Measurements from ENCODE around the gene CELSR2. TPM values are rescaled to one million over a fixed set of nuclear protein-coding genes. Genes with fewer than 3 reads are reported as not detected.

Gene CELSR2
- total and polyA plus RNA-seq, 4 donors, result 1.4 to 7.9 (median 5.1) TPM

DNA sequence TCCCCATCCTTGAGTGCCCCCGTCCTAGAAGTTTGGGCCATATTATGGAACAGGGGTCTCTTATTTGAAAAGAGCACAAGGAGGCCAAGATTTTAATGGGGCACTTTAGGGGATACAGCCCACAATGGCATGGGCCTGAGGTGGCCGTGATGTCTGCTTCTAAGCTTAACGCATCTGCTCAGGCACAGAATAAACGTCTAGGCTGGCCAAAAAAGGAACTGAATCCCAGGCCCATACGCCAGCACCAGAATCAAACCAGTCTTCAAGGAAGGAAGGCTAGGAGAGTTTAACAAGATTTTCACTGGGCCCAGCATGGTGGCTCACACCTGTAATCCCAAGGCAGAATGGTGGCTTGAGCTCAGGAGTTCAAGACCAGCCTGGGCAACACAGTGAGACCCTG is 44.9 kb upstream of the CELSR2 start:
- WGBS, 2 donors, result 56 to 73% methylated on average over 5 of the region's 5 CpGs
- Histone ChIP-seq H3K27ac (ENCODE audit: low read depth in 1 of 2, low read length in 1 of 2) (no peak overlapping the region), H3K4me3 (no peak overlapping the region), H3K36me3 (ENCODE audit: control insufficient read depth in 4 of 4, insufficient read depth in 4 of 4, low read length in 4 of 4) (no peaks in the 10 kb centered on the region), H3K4me1 (ENCODE audit: control insufficient read depth in 5 of 5, insufficient read depth in 5 of 5, low read length in 5 of 5) (peaks cover 0 to 22% (median 5%) of the 10 kb centered on the region in 5 donors), H3K9ac (ENCODE audit: insufficient read depth in 1 of 2, low read length in 2 of 2) (no peak overlapping the region), H3K27me3 (ENCODE audit: control insufficient read depth in 3 of 3, insufficient read depth in 3 of 3, low read length in 2 of 3) (no peaks in the 10 kb centered on the region), H3K9me3 (ENCODE audit: control insufficient read depth in 4 of 4, insufficient read depth in 3 of 4, low read length in 3 of 4) (no peaks in the 10 kb centered on the region)
- no peak for DNase-seq
- ATAC-seq (ENCODE audit: insufficient read depth, low FRiP score), result no peak
- TF ChIP-seq, protein P1, sequence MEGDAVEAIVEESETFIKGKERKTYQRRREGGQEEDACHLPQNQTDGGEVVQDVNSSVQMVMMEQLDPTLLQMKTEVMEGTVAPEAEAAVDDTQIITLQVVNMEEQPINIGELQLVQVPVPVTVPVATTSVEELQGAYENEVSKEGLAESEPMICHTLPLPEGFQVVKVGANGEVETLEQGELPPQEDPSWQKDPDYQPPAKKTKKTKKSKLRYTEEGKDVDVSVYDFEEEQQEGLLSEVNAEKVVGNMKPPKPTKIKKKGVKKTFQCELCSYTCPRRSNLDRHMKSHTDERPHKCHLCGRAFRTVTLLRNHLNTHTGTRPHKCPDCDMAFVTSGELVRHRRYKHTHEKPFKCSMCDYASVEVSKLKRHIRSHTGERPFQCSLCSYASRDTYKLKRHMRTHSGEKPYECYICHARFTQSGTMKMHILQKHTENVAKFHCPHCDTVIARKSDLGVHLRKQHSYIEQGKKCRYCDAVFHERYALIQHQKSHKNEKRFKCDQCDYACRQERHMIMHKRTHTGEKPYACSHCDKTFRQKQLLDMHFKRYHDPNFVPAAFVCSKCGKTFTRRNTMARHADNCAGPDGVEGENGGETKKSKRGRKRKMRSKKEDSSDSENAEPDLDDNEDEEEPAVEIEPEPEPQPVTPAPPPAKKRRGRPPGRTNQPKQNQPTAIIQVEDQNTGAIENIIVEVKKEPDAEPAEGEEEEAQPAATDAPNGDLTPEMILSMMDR (IDR thresholded peaks at IDR 0.05; ENCODE audit: control extremely low read depth, extremely low read depth), result no peak

DNA sequence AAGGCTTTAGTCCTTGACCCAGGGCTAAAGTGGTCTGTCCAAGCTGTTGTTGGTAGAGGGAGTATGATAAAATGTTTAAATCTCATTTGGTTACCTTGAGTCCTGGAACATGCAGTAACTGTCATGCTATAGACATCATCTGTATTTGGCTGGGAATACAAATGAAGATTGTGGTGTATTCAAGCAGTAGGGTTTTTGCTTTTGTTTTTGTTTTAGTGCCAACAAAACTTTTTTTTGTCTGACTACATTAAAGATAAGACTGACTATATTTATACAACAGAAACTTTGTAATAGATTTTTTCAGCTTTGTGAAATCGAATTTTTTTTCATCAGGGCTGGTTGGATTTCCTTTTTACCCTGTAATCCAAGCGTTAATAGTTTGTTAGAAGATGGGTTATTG is 43.0 kb upstream of the CELSR2 start:
- no peak overlapping the region for H3K27ac ChIP-seq (ENCODE audit: low read depth in 1 of 2, low read length in 1 of 2)
- peak in 2 of 3 donors; percentile 44 to 59 for DNase-seq
- H3K4me1 ChIP-seq (ENCODE audit: control insufficient read depth in 5 of 5, insufficient read depth in 5 of 5, low read length in 5 of 5), result peaks cover 0 to 22% (median 5%) of the 10 kb centered on the region in 5 donors
- H3K36me3 ChIP-seq (ENCODE audit: control insufficient read depth in 4 of 4, insufficient read depth in 4 of 4, low read length in 4 of 4), result no peaks in the 10 kb centered on the region
- WGBS, 2 donors, result 61 to 67% methylated on average over 2 of the region's 2 CpGs
- no peak for ATAC-seq (ENCODE audit: insufficient read depth, low FRiP score)
- H3K9me3 ChIP-seq (ENCODE audit: control insufficient read depth in 4 of 4, insufficient read depth in 3 of 4, low read length in 3 of 4), result no peaks in the 10 kb centered on the region
- TF ChIP-seq, protein P1 (IDR thresholded peaks at IDR 0.05; ENCODE audit: control extremely low read depth, extremely low read depth), result no peak
- no peaks in the 10 kb centered on the region for H3K27me3 ChIP-seq (ENCODE audit: control insufficient read depth in 3 of 3, insufficient read depth in 3 of 3, low read length in 2 of 3)
- no peak overlapping the region for H3K4me3 ChIP-seq
- no peak overlapping the region for H3K9ac ChIP-seq (ENCODE audit: insufficient read depth in 1 of 2, low read length in 2 of 2)

DNA sequence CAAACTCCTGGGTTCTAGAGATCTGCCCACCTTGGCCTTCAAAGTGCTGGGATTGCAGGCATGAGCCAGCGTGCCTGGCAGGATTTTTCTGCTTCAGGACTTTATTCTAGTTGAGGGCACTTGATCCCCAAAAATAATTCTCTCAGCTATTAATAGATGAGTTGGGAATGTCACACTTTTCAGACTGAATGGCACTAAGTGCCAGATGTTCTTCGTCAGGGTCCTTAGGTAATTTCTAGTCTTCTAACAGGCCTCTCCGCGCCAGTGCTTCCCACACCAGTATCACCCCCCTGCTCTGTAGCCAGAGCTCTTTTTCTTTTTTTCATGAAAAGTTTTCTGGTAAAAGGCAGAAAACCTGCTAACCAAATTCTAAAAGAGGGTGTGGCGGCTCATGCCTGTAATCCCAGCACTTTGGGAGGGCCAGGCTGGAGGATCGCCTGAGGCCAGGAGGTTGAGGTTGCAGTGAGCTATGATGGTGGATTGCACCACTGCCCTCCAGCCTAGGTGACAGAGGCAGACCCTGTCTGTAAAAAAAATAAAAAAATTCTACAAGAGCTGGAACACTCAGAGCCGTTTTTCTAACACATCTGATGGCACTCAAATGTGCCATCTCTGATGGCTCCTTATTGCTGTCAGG is 41.8 kb upstream of the CELSR2 start:
- no peak overlapping the region for H3K9ac ChIP-seq (ENCODE audit: insufficient read depth in 1 of 2, low read length in 2 of 2)
- H3K27me3 ChIP-seq (ENCODE audit: control insufficient read depth in 3 of 3, insufficient read depth in 3 of 3, low read length in 2 of 3), result no peaks in the 10 kb centered on the region
- H3K4me3 ChIP-seq, result no peak overlapping the region
- H3K9me3 ChIP-seq (ENCODE audit: control insufficient read depth in 4 of 4, insufficient read depth in 3 of 4, low read length in 3 of 4), result no peaks in the 10 kb centered on the region
- ATAC-seq (ENCODE audit: insufficient read depth, low FRiP score), result no peak
- no peak for DNase-seq
- whole genome bisulfite sequencing, 2 donors, result 91 to 92% methylated on average over 7 of the region's 7 CpGs
- H3K27ac ChIP-seq (ENCODE audit: low read depth in 1 of 2, low read length in 1 of 2), result no peak overlapping the region
- H3K36me3 ChIP-seq (ENCODE audit: control insufficient read depth in 4 of 4, insufficient read depth in 4 of 4, low read length in 4 of 4), result no peaks in the 10 kb centered on the region
- TF ChIP-seq, protein P1 (IDR thresholded peaks at IDR 0.05; ENCODE audit: control extremely low read depth, extremely low read depth), result no peak
- peaks cover 0 to 22% (median 5%) of the 10 kb centered on the region in 5 donors for H3K4me1 ChIP-seq (ENCODE audit: control insufficient read depth in 5 of 5, insufficient read depth in 5 of 5, low read length in 5 of 5)

DNA sequence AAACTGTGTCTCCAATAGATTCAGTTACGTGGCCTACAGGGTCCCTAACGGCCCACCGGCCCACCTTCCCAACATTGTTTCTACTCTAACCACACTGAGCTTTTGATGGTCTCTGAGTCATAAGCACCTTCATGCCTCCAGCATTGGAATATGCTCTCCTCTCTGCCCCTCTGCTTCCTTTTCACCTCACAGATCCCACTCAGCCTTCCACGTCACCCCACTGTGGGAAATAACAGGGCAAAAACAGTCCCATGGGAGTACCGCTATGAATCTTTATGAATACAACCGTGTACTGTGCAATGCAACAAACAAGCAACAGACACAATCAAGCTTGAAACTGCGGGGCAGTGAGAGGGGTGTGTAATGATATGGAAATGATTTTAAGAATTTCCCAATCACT is 40.9 kb upstream of the CELSR2 start:
- Histone ChIP-seq H3K4me3 (no peak overlapping the region), H3K9me3 (ENCODE audit: control insufficient read depth in 4 of 4, insufficient read depth in 3 of 4, low read length in 3 of 4) (no peaks in the 10 kb centered on the region), H3K36me3 (ENCODE audit: control insufficient read depth in 4 of 4, insufficient read depth in 4 of 4, low read length in 4 of 4) (no peaks in the 10 kb centered on the region), H3K27ac (ENCODE audit: low read depth in 1 of 2, low read length in 1 of 2) (no peak overlapping the region), H3K27me3 (ENCODE audit: control insufficient read depth in 3 of 3, insufficient read depth in 3 of 3, low read length in 2 of 3) (no peaks in the 10 kb centered on the region), H3K4me1 (ENCODE audit: control insufficient read depth in 5 of 5, insufficient read depth in 5 of 5, low read length in 5 of 5) (peaks cover 0 to 20% (median 5%) of the 10 kb centered on the region in 5 donors), H3K9ac (ENCODE audit: insufficient read depth in 1 of 2, low read length in 2 of 2) (no peak overlapping the region)
- no peak for ATAC-seq (ENCODE audit: insufficient read depth, low FRiP score)
- TF ChIP-seq, protein P1 (IDR thresholded peaks at IDR 0.05; ENCODE audit: control extremely low read depth, extremely low read depth), result no peak
- 84% methylated on average over 7 of the region's 7 CpGs for WGBS, 2 donors
- DNase-seq, result no peak
